GM21367 (cell line): ENCODE measurements around the gene C4BPB.

Experiments
- ATAC-seq: cut with Tn5 transposase; IDR thresholded peaks from one replicate; pipeline ENCODE4 v1.9.1; 2021; ENCODE audit not compliant: unreplicated experiment

Gene C4BPB

GRCh38 chr1:207084232-207084631 is 4.4 kb upstream of the C4BPB start:
- ATAC-seq: no peak

- no peak for ATAC-seq
Observed at GRCh38 chr1:207084701-207085180, 3.9 kb upstream of the C4BPB start.

GRCh38 chr1:207085887-207086286 is 2.8 kb upstream of the C4BPB start:
- ATAC-seq: no peak

GRCh38 chr1:207088161-207088560 is 499 bp upstream of the C4BPB start:
- no peak for ATAC-seq

GRCh38 chr1:207089627-207090355 is 1.1 kb downstream of the C4BPB start:
- no peak for ATAC-seq

GRCh38 chr1:207091200-207091908 is 2.7 kb downstream of the C4BPB start:
- no peak for ATAC-seq

GRCh38 chr1:207093944-207094343 is 5.3 kb downstream of the C4BPB start:
- no peak for ATAC-seq

- no peak for ATAC-seq
Observed at GRCh38 chr1:207097871-207098324, 9.2 kb downstream of the C4BPB start.

GRCh38 chr1:207101720-207102119 is 13.1 kb downstream of the C4BPB start:
- no peak for ATAC-seq

GRCh38 chr1:207102146-207102545 is 13.5 kb downstream of the C4BPB start:
- no peak for ATAC-seq

- ATAC-seq: no peak
Observed at GRCh38 chr1:207102659-207103058, 14.0 kb downstream of the C4BPB start.

GRCh38 chr1:207103892-207104373 is 15.3 kb downstream of the C4BPB start, which contains the start of gene C4BPA:
Gene C4BPA (plus strand): TSS chr1:207104233. CDS start chr1:207113026, 8,793 bp downstream.
- no peak for ATAC-seq

- ATAC-seq: no peak
Observed at GRCh38 chr1:207109004-207109403, 20.3 kb downstream of the C4BPB start.

GRCh38 chr1:207112616-207113296 is 24.1 kb downstream of the C4BPB start:
- ATAC-seq: no peak

- no peak for ATAC-seq
Observed at GRCh38 chr1:207115269-207115668, 26.6 kb downstream of the C4BPB start.

- no peak for ATAC-seq
Observed at GRCh38 chr1:207124389-207124788, 35.7 kb downstream of the C4BPB start.

GRCh38 chr1:207128336-207128921 is 39.8 kb downstream of the C4BPB start:
- no peak for ATAC-seq

- ATAC-seq: no peak
Observed at GRCh38 chr1:207129053-207129452, 40.4 kb downstream of the C4BPB start.

- ATAC-seq: no peak
Observed at GRCh38 chr1:207130252-207131036, 41.8 kb downstream of the C4BPB start.

- no peak for ATAC-seq
Observed at GRCh38 chr1:207131163-207131562, 42.5 kb downstream of the C4BPB start.
